Hematopoietic multipotent progenitor cell treated with erythropoietin and hydrocortisone succinate and interleukin-3 and kit ligand, for 8 days (in vitro differentiated cells): Measurements from ENCODE around the gene GABRA4.

Experiments
- DNase-seq: peaks from one replicate; pipeline ENCODE4 v3.0.0-alpha.2; 2015

The GABRA4 gene

DNA sequence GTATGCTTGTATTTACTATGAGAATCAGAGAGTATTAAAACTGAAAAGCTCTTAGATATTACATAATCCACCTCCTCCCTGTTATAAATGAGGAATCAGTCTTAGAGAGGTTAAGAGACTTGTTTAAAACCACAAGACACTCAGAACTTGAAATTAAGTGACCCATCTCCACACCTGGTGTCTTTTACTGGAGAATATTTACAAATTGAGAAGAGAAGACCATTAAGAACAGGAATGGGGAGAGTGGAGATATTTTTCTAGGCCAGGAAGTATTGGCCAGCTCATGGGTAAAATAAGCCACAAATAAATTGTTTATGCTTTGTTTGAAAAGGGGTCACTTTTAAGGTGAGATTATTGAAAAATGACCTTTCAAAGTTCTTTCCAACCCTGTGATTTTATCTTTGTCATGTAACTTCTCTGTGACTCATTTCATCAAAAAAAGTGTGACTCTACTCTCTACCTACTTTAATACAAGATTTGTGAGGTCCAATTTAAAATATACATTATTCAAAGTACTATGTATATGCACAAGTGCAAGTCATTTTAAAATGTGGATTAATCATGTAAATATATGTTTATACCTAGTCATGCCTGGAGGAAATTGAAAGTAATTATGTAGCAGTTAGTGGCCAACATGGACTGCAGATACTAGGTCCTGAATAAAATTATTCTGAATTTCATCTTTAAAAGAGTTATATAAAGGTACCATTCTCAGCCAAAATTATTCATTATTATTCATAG lies 68.4 kb downstream of the GABRA4 start:
- DNase-seq: no peak

DNA sequence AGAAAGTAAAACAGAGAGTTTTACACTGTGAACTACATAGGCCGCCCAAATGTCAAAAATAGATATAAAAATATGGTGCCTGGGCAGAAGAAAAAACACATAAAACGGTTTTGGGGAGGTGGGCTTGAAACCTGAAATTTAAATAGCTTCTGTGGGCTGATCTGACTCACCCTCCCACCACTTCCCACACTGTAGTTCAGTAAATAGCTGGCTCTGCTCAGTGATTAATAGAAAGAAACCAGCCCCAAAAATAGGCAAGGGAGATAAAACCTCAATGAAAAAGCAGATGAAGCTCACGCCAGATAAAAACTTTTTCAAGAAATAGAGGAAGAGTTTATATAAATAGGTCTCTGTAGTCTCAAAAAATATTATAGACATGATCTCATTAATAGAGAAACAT lies 71.2 kb downstream of the GABRA4 start:
- no peak for DNase-seq

- DNase-seq: no peak
Measured at GRCh38 chr4:46909078-46909477, 84.3 kb downstream of the GABRA4 start, which contains the start of gene COX7B2. Gene COX7B2, minus strand, starts transcription at chr4:46909245. Its CDS starts 174,053 bp downstream, at chr4:46735192.

DNA sequence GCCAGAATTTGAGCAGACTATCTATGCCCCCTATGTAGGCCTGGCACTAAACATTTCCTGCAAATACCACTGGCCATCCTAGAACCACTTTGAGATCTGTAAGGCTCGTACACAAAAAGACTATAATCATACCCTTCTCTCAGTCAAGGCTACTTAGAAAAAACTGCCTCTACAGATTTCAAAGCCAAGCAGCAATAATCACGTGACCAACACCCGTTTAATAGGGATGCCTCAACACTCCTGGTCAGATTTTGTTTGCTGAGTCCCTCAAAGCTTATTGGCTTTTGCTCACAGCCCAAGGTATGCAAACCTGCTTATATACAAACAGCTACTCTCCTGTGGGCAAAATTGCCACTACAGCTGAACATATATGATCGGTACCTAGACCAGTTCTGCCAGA lies 85.2 kb downstream of the GABRA4 start:
- no peak for DNase-seq

GRCh38 chr4:46900082-46900481 lies 93.3 kb downstream of the GABRA4 start:
- no peak for DNase-seq

DNA sequence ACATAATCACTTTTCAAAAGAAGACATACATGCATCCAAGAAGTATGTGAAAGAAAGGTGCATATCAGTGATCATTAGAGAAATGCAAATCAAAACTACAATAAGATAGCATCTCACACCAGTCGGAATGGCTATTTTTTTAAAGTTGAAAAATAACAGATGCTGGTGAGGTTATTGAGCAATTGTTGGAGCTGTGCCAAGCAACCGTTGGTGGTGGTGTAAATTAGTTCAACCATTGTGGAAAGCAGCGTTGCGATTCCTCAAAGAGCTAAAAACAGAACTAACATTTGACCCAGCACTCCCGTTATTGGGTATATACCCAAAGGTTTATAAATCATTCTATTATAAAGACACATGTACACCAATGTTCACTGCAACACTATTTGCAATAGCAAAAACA lies 98.6 kb downstream of the GABRA4 start:
- no peak for DNase-seq

GRCh38 chr4:46890056-46890455 lies 103.3 kb downstream of the GABRA4 start:
- no peak for DNase-seq

GRCh38 chr4:46889410-46889809 lies 104.0 kb downstream of the GABRA4 start:
- DNase-seq: no peak

DNA sequence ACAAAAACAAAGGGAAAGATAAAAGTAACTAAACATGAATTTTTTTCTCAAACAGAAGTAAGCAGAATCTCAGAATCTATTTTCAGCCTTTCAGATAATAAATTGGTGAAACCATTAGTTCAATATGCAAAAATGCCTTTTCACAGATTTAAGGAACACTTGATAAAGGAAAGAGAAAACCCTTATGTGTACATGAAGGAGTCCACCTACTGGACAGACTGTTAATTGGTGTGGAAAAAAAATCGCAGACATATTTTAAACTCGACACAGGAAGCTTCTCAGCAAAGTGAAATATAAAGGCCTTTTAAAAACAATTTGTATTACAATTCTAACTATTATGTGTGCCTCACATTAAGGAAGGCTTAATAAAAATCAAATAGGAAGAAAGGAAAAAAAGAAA lies 106.7 kb downstream of the GABRA4 start:
- DNase-seq: peak; percentile 62

- no peak for DNase-seq
Measured at GRCh38 chr4:46878641-46879040, 114.7 kb downstream of the GABRA4 start.

- peak; percentile 94 for DNase-seq
Measured at GRCh38 chr4:46874811-46875210, 118.6 kb downstream of the GABRA4 start.

DNA sequence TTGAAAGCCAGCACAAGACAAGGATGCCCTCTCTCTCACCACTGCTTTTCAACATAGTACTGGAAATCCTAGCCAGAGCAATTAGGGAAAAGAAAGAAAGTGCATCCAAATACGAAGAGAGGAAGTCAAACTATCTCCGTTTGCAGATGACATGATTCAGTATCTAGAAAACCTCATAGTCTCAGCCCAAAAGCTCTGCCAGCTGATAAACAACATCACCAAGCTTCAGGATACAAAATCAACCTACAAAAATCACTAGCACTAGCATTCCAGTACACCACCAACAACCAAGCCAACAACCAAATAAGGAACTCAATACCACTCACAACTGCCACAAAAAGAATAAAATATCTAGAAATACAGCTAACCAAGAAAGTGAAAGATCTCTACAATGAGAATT lies 123.0 kb downstream of the GABRA4 start:
- peak; percentile 72 for DNase-seq
